HCT116 (cell line): Measurements from ENCODE around the gene CCDC137. TPM values are rescaled to one million over a fixed set of nuclear protein-coding genes. Genes with fewer than 3 reads are reported as not detected.

Experiments used
- ATAC-seq: fragments of 200-7000 bp; cut with Tn5 transposase; 2 replicates; pipeline ENCODE4 v1.9.1; 2020; ENCODE audit warnings: mild to moderate bottlenecking, moderate library complexity
- BruUV-seq: library from RNA; stranded (reverse); fragments of 400-500 nt; replicated peaks from 2 replicates; lab custom pipeline; 2021; lab: Mats Ljungman, UMichigan
- CTCF ChIA-PET: fragments of 300-600 bp; sonication (Branson Sonifier 250); formaldehyde crosslinking; loops from one replicate; lab custom pipeline; 2021; ENCODE audit warnings: antibody characterized with exemption; lab: Charles Lee
- POLR2A ChIA-PET: fragments of 300-600, 350-600 bp; sonication (Branson Sonifier 250); formaldehyde crosslinking; loops from one replicate; lab custom pipeline; 2021; ENCODE audit warnings: antibody characterized with exemption; lab: Charles Lee
- RAD21 ChIA-PET, 2 experiments: fragments of 300-600 bp; sonication (Branson Sonifier 250); formaldehyde crosslinking; loops; one replicate each; lab custom pipeline; 2023; ENCODE audit warnings: low total read pairs in 2 of 2; ENCODE audit not compliant: uncharacterized antibody in 2 of 2, unreplicated experiment in 2 of 2, low non-redundant PET in 1 of 2; lab: Charles Lee
- DNase-seq: peaks from one replicate; pipeline ENCODE4 v3.0.0-alpha.2; 2010; ENCODE audit warnings: low read depth, low spot score
- H2AFZ ChIP-seq: fragments of 200-600 bp; shearing (Covaris generic), sonication (generic); 2 replicates; pipeline ENCODE4 v1.6.1; 2017; ENCODE audit warnings: low read depth, mixed run types, mixed read lengths, antibody characterized with exemption, low read length; ENCODE audit not compliant: poor library complexity, severe bottlenecking
- H3K27ac ChIP-seq: 2 replicates; pipeline ENCODE4 v1.5.1; 2012; ENCODE audit warnings: low read depth, low read length
- H3K27me3 ChIP-seq: fragments of 200-600 bp; sonication (generic); 2 replicates; pipeline ENCODE4 v1.6.1; 2016; ENCODE audit warnings: mixed run types, low read length, mixed read lengths; ENCODE audit not compliant: insufficient read depth
- H3K36me3 ChIP-seq, 2 experiments: fragments of 200-500 bp in 1 of 2; fragments of 200-600 bp in 1 of 2; sonication (Bioruptor generic) in 1 of 2; sonication (generic) in 1 of 2; 2 replicates each; pipeline versions ENCODE4 v1.5.1 to v1.6.1; 2014 to 2016; ENCODE audit warnings: low read length in 2 of 2, inconsistent platforms in 1 of 2, mixed read lengths in 1 of 2, mixed run types in 1 of 2; ENCODE audit not compliant: insufficient read depth in 2 of 2, control insufficient read depth in 1 of 2
- H3K4me1 ChIP-seq, 2 experiments: fragments of 200-600 bp in 1 of 2; sonication (generic) in 1 of 2; 2 replicates each; pipeline versions ENCODE4 v1.5.1 to v1.6.1; 2012 to 2017; ENCODE audit warnings: low read length in 2 of 2, inconsistent platforms in 1 of 2, mild to moderate bottlenecking in 1 of 2, mixed read lengths in 1 of 2, mixed run types in 1 of 2, moderate library complexity in 1 of 2; ENCODE audit not compliant: insufficient read depth in 2 of 2, control insufficient read depth in 1 of 2
- H3K4me2 ChIP-seq: fragments of 200-600 bp; sonication (generic); 2 replicates; pipeline ENCODE4 v1.6.1; 2017; ENCODE audit warnings: mixed run types, low read length, mixed read lengths
- H3K4me3 ChIP-seq, 2 experiments: fragments of 200-600 bp in 1 of 2; sonication (generic) in 1 of 2; replicated peaks in 1 of 2; 2 replicates each; pipeline ENCODE4 v1.5.1; 2011 to 2016; ENCODE audit warnings: low read length in 2 of 2, control low read depth in 1 of 2, low read depth in 1 of 2, mild to moderate bottlenecking in 1 of 2, mixed read lengths in 1 of 2, mixed run types in 1 of 2
- H3K79me2 ChIP-seq: fragments of 200-600 bp; sonication (generic); 2 replicates; pipeline ENCODE4 v1.6.1; 2017; ENCODE audit warnings: mild to moderate bottlenecking, mixed run types, low read length, moderate library complexity, mixed read lengths; ENCODE audit not compliant: insufficient read depth
- H3K9ac ChIP-seq: fragments of 200-600 bp; sonication (generic); 2 replicates; pipeline ENCODE4 v1.6.1; 2016; ENCODE audit warnings: low read length, mixed read lengths
- H3K9me2 ChIP-seq: fragments of 200-600 bp; sonication (generic), shearing (Covaris generic); 2 replicates; pipeline ENCODE4 v1.6.1; 2017; ENCODE audit warnings: mixed run types, mild to moderate bottlenecking, moderate library complexity; ENCODE audit not compliant: insufficient read depth
- H3K9me3 ChIP-seq, 2 experiments: fragments of 200-500 bp in 1 of 2; fragments of 200-600 bp in 1 of 2; sonication (Bioruptor generic) in 1 of 2; sonication (generic) in 1 of 2; 2 replicates each; pipeline ENCODE4 v1.6.1; 2014 to 2017; ENCODE audit warnings: low read length in 2 of 2, mixed read lengths in 2 of 2, inconsistent platforms in 1 of 2, low read depth in 1 of 2, mild to moderate bottlenecking in 1 of 2, mixed run types in 1 of 2, moderate library complexity in 1 of 2; ENCODE audit not compliant: control insufficient read depth in 1 of 2, insufficient read depth in 1 of 2
- H4K20me1 ChIP-seq: fragments of 200-600 bp; sonication (generic), shearing (Covaris generic); 2 replicates; pipeline ENCODE4 v1.6.1; 2017; ENCODE audit warnings: mixed run types, mild to moderate bottlenecking, moderate library complexity; ENCODE audit not compliant: insufficient read depth
- ATF3 ChIP-seq: IDR thresholded peaks from 2 replicates; pipeline ENCODE4 v1.6.1; 2012
- CTCF ChIP-seq, 3 experiments: fragments of 200-600 bp in 1 of 3; sonication (generic) in 1 of 3; IDR thresholded peaks in 2 of 3; conservative IDR thresholded peaks in 1 of 3; 2 replicates each; pipeline ENCODE4 v1.5.1; 2012 to 2017; ENCODE audit warnings: low read depth in 2 of 3, low read length in 2 of 3, antibody characterized with exemption in 1 of 3, borderline replicate concordance in 1 of 3, control low read depth in 1 of 3, mild to moderate bottlenecking in 1 of 3, mixed read lengths in 1 of 3, mixed run types in 1 of 3, moderate library complexity in 1 of 3; ENCODE audit not compliant: insufficient read depth in 1 of 3
- EGR1 ChIP-seq: IDR thresholded peaks from 2 replicates; pipeline ENCODE4 v1.6.1; 2012; ENCODE audit warnings: low read depth
- ELF1 ChIP-seq: IDR thresholded peaks from 2 replicates; pipeline ENCODE4 v1.6.1; 2012; ENCODE audit warnings: low read depth, borderline replicate concordance
- EZH2 ChIP-seq: fragments of 200-600 bp; sonication (generic); IDR thresholded peaks from 2 replicates; pipeline ENCODE4 v1.6.1; 2017; ENCODE audit warnings: antibody characterized with exemption, mixed run types
- EZH2phosphoT487 ChIP-seq: fragments of 200-600 bp; IDR thresholded peaks from 2 replicates; pipeline ENCODE4 v1.6.1; 2018; ENCODE audit warnings: antibody characterized with exemption, borderline replicate concordance
- FOSL1 ChIP-seq: IDR thresholded peaks from 2 replicates; pipeline ENCODE4 v1.6.1; 2012; ENCODE audit warnings: low read depth
- JUND ChIP-seq: IDR thresholded peaks from 2 replicates; pipeline ENCODE4 v1.6.1; 2012
- POLR2AphosphoS5 ChIP-seq: IDR thresholded peaks from 2 replicates; pipeline ENCODE4 v1.6.1; 2011; ENCODE audit warnings: mild to moderate bottlenecking, low read depth, low read length, moderate library complexity
- RAD21 ChIP-seq: IDR thresholded peaks from 2 replicates; pipeline ENCODE4 v1.6.1; 2012; ENCODE audit warnings: low read depth, mild to moderate bottlenecking
- REST ChIP-seq: IDR thresholded peaks from 2 replicates; pipeline ENCODE4 v1.6.1; 2012; ENCODE audit warnings: low read depth
- SP1 ChIP-seq: IDR thresholded peaks from 2 replicates; pipeline ENCODE4 v1.6.1; 2012; ENCODE audit warnings: low read depth
- SRF ChIP-seq: IDR thresholded peaks from 2 replicates; pipeline ENCODE4 v1.6.1; 2012; ENCODE audit warnings: low read depth
- TCF7L2 ChIP-seq: IDR thresholded peaks from 2 replicates; pipeline ENCODE4 v1.7.0; 2011; ENCODE audit warnings: borderline replicate concordance, inconsistent platforms; ENCODE audit not compliant: insufficient read depth, insufficient read length; ENCODE audit errors: extremely low read depth
- ZFX ChIP-seq: fragments of 450-650 bp; IDR thresholded peaks from 2 replicates; pipeline ENCODE4 v1.6.1; 2017
- intact Hi-C: fragments of 100-400 bp; cut with micrococcal nuclease; formaldehyde crosslinking; loops from 2 replicates; pipeline ENCODE4 v1.10.0; 2022
- total RNA-seq: library from RNA; stranded (reverse); gene quantifications from one replicate; pipeline ENCODE4 v1.2.1, GENCODE V29; 2021; ENCODE audit not compliant: unreplicated experiment

Gene CCDC137
- total RNA-seq, 1 experiment from 2014 or later = 77.5 TPM

GRCh38 chr17:81687770-81688541 is 21.4 kb downstream of the CCDC137 start:
- Histone ChIP-seq H3K36me3 (peaks cover 39 to 75% of the 10 kb centered on the region in 2 experiments), H3K79me2 (peaks cover 85% of the 10 kb centered on the region), H3K4me2 (no peak overlapping the region), H3K4me3 (no peak overlapping the region), H3K27me3 (no peaks in the 10 kb centered on the region), H3K9me2 (no peaks in the 10 kb centered on the region), H3K9ac (no peak overlapping the region), H3K27ac (no peak overlapping the region; the same call in 1 of the 2 replicates), H3K4me1 (peaks cover 10 to 15% of the 10 kb centered on the region in 2 experiments), H3K9me3 (no peaks in the 10 kb centered on the region), H4K20me1 (peaks cover 6% of the 10 kb centered on the region; the same call in 1 of the 2 replicates), H2AFZ (no peak overlapping the region)
- intact Hi-C loops = no loop called here
- ChIA-PET POLR2A (no interaction called here), RAD21 (no interaction called here), CTCF (no interaction called here)
- ATAC-seq (no peak), DNase-seq (no peak)
- BruUV-seq = no TSS peak
- TF ChIP-seq POLR2AphosphoS5 = no peak
- TF ChIP-seq SRF = no peak
- TF ChIP-seq ZFX = no peak
- no peak for TF ChIP-seq EZH2
- no peak for TF ChIP-seq RAD21
- TF ChIP-seq ELF1 = no peak
- no peak for TF ChIP-seq REST
- no peak for TF ChIP-seq EGR1
- no peak for TF ChIP-seq TCF7L2
- no peak for TF ChIP-seq SP1
- no peak for TF ChIP-seq JUND
- no peak for TF ChIP-seq ATF3
- no peak for TF ChIP-seq EZH2phosphoT487
- no peak for TF ChIP-seq FOSL1
- no peak for TF ChIP-seq CTCF (IDR thresholded peaks at IDR 0.05 in 2 of 3, conservative IDR thresholded peaks at IDR 0.05 in 1 of 3; ENCODE audit: borderline replicate concordance in 1 of 3, insufficient read depth in 1 of 3, low read depth in 2 of 3, low read length in 2 of 3)
